GM19035 (cell line): ENCODE measurements around the gene RHPN2.
A peak's percentile ranks its signal among the peaks of the same experiment; 100 is the strongest.
"Not testable (repeated sequence)": the region's sequence is repeated elsewhere in the genome, so short reads cannot be mapped to it uniquely, and the experiment has no call there.

Source experiments
- ATAC-seq: cut with Tn5 transposase; IDR thresholded peaks from one replicate; pipeline ENCODE4 v1.9.1; 2021; ENCODE audit not compliant: unreplicated experiment

Gene RHPN2

DNA sequence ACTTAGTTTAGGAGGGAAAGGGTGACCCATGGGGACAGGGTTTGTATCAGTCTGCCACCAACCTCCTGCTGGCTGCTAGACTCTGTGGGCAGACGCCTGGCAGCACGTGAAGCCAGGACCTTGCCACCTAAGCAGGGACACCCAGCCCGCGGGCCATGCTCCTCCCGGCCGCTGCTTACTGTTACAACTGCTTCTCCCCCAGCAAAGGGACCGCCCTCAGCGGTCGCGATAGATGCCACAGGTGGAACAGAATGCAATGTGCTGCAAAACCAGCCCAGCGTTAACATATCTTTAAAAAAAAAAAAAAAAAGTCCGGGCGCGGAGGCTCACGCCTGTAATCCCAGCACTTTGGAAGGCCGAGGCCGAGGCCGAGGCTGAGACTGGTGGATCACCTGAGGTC is 1.9 kb upstream of the RHPN2 start:
- ATAC-seq, result no peak

DNA sequence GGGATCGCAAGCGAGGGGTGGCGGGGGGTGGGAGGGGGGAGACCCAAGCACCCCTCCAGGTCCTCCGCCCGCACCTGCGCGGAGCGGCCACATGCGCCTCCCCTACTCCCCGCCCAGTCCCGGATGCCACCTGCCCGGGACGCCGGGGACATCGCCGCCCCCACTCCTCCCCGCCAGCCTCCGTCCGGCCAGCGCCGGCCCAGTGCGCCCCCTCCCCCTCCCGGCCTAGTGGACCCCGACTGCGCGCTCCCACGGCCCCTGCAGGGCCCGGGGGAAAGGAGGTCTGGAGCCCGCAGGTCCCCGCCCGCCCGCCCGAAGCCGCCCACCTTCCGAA is 263 bp downstream of the RHPN2 start:
- peak; percentile 47 for ATAC-seq

DNA sequence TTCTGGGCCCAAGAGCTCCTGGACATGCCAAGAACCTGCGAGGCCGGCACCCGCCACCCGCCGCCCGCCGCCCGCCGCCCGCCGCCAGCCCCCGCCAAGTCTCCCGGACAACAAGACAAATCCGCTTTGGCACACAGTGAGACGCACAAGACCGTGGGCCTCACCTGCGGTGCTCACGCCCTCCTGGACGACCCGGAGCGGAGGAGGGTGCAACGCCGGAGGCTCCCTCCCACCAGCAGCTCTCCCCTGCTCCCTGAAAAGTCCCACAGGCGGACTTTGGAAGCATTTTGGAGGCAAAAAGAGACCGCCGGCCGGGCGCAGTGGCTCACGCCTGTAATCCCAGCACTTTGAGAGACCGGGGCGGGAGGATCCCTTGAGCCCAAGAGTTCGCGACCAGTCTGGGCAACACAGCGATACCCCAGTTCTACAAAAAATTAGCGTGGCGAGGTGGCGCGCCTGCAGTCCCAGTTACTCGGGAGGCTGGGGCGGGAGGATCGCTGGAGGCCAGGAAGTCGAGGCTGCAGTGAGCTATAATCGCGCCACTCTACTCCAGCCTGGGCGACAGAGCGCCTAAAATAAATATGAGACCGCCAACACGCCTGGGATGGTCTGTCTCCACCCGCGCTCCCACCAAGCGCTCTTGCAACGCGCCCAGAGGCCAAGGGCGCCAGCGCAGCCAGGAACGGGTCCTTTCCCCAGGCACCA is 783 bp downstream of the RHPN2 start:
- peak; percentile 26 for ATAC-seq

DNA sequence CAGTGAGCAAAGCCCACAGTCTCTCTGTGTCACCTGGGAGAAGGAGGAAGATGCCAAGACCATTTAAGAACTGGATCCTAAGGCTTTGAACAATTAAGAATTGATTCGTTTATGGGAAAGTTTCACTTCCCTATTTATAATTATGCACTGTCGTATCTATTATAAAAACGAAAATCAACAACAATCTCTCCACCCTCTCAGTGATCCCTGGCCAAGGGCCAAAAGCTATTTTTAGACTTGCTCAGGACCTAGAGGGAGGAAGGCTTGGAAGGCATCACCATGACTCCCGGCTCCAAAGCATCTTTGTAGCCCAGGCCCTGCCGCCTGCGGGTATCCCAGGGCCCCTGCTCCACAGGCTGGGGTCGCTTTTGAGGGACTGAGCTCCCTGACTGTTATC is 1.3 kb downstream of the RHPN2 start:
- ATAC-seq, result no peak

DNA sequence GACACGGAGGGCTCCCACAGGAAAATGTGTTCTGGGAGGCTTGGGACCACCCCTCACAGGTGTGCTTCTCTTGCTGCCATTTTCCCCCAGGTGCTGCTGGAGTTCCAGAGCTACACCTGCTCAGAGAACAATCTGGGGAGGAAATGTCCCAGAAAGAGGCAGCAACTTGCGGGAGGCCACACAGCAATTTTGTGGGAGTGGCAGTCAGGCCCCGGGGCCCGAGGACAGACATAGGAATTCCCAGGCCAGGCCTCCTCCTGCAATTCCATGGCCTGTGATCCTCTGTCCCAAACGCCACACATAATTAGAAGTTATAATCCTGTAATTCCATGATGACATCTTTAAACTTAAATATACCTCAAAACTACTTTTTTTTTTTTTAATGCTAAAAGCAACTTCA is 1.8 kb downstream of the RHPN2 start:
- no peak for ATAC-seq

DNA sequence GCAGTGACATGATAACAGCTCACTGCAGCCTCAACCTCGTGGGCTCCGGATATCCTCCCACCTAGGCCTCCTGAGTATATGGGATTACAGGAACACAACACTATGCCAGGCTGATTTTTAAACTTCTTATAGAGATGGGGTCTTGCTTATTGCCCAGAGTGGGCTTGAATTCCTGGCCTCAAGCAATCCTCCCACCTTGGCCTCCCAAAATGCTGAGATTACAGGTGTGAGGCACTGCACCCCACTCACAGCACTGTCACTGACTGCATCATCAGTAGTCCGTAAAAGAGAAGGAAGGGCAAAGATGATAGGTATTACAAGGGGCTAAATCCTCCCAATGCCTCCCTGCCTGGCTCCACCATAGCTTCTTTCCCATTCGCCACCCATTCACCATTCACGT is 4.1 kb downstream of the RHPN2 start:
- ATAC-seq, result no peak

DNA sequence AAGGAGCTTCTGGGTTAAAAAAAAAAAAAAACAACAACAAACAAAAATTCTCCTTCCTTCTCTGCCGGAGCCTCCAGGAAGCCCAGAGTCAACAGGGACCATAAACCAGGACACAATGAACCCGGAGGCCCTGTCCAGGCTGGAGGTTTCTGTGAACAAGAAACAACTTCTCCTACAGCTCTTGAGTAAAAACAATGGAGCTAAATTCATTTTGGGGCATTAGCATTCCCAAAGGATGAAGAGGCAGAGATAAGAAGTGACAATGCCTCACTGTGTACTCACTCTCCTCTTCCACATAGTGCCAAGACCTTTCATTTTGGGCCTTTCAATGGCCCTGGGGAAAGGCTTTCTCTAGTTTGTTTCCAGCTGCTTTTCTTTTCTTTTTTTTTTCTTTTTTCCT is 9.0 kb downstream of the RHPN2 start:
- no peak for ATAC-seq

DNA sequence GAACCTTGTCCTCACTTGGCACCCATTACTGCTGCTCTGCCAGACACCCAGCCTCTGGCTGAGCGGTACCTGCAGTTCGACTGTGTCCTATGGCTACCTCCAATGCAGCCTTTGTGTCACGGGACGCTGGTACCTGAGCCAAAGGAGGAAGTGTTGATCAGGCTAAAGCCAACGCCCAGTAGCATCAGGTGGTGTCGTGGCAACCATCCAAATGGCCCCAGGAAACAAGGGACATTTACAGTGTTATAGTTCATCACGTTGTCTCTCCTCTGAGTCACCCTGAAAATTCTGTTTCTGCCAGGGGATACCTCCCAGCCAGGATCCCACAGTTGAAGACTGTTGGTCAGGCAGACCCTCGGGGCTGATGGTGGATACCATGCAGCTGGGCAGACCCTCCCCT is 10.1 kb downstream of the RHPN2 start:
- no peak for ATAC-seq

DNA sequence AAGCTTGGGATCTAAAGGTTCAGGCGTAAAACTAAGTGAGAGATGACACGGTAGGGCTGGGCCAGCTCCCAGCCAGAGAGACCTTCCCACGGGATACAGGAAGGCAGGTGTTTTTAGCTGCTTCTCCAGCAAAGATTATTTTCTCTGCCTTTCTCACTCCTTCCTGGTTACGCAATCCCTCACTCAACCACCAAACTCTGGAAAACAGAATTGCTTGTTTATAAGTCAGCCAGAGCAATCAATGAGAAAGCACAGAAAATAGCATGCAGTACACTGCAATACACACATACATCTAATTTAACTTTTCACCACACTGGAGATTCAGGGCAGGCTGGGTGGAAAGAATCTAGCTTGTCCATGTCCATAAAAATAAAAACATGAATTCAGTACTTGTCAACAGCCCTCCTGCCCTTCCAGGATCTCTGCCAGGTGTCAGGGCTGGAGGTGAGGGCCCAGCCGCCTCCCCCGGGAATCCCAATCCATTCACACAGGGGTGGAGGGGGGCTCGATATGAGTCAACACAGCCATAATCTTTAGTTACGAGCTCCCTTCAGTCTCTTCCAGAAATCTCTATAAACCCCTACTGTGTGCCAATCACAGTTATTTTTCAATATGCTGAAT is 12.2 kb downstream of the RHPN2 start:
- no peak for ATAC-seq

DNA sequence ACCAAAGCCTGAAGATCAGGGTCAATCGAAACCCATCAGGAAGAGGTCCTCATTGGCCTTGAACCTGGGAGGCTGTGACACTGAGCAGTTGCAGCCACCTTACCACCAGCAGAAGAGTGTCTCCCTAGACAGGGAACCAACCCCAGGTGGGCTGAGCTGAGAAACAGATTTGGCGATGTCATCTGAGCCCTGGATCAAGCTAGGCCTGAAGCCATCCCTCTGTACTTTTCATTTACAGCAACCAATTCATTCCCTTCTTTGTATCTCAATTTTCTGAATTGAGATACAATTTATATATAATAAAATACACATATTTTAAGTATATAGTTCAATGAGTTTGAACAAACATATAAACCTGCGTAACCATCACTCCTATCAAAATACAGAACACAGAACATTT is 14.6 kb downstream of the RHPN2 start:
- no peak for ATAC-seq

DNA sequence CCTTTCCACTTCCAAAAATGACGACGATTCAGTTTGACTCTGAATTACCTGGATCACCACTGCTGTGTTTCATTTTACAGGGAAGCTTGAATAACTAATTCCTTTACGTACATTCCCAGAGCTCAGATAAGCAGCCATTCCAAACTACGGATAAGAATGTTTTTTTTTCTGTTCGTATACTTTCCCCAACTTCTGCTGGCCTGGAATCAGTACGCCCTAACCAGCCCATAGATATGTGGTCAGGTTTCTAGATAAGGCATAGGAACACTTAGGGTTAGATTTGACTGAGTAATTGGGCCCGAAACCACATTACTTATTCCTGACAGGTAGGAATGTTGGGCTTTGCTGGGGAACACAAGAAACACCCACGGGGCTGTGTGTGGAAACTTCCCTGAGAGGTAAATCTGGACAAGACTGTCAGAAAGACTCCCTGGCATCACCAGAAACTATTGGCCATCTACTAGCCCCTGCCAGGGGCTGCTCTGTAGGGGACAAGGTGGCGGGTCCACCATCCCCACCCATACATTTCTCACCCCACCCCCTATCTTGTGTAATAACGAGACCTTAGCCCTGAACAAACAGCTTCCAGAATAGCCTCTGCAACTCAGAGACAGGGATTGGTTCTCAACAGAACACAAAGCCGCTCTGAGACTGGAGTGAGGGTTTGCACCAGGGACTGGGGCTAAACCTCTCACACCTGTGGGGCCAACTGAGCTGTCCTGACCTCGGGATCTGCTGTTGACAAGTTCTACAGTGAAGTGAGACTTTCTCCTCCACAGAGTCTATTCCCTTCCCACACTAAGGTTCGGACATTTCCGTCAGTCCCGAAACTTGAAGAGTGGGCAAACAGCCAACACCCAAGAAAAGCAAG is 15.6 kb downstream of the RHPN2 start:
- ATAC-seq, result no peak

DNA sequence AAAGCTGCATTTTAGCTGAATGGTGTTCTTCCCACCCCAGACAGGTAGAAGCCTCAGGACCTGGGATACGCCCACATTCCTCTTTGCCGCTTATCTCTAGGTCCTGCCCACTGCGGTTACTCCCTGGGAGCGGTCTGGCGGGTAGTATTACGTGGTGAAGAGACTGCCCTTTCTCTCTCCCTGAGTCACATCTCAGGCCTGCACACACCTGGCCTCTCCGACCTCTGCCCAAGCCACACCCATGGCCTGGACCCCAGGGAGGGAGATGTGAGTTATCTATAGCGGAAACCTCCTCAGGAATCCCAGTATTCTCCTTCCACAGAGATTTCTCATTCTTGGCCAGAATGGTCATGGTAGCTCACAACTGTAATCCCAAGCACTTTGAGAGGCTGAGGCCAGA is 17.3 kb downstream of the RHPN2 start:
- no peak for ATAC-seq

DNA sequence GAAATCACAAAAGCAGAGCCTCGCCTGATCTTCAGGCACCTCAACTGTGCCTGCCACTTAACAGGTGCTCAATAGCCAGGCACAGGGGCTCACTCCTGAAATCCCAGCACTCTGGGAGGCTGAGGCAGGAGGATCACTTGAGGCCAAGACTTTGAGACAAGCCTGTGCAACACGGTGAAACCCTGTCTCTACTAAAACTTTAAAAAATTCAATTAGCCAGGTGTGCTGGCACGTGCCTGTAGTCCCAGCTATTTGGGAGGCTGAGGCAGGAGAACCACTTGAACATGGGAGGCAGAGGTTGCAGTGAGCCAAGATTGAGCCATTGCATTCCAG is 22.9 kb downstream of the RHPN2 start:
- not testable (repeated sequence) for ATAC-seq

DNA sequence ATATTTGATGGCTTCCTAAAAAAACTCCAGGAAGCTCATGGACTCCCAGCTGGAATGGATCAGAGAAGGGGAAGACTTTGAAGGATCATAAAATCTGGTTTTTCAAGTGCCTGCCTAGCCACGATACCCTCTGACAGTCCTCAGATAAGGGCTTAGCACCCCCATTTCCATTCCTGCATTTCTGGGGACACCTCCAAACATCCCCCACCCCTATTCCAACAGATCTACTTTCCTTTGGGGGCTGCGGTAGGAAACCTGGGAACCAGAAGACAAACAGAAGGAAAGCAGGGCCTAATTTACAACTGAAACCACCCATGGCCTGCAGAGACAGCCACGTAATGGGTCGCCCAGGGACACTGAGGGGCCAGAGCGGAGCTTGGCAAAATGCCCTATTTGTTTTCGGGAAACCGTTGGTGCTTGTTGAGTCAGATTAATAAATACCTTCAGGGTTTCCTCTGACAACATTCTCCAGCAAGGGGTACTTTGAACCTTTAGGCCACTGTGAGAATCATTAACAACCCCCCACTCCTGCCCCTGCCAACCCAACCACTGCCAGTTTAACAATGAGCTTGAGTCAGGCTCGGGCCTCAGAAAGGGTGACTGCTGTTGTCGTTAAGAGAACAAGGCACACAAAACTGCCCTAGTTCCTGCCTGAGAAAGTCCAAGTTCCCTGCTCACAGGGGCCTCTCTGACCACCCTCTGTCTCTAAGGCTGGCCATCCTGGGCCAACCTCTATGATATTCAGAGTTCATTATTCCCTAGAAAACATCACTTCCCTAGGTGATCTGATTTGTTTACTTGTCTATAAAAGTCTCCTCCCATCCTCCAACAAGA is 23.5 kb downstream of the RHPN2 start:
- ATAC-seq, result no peak

DNA sequence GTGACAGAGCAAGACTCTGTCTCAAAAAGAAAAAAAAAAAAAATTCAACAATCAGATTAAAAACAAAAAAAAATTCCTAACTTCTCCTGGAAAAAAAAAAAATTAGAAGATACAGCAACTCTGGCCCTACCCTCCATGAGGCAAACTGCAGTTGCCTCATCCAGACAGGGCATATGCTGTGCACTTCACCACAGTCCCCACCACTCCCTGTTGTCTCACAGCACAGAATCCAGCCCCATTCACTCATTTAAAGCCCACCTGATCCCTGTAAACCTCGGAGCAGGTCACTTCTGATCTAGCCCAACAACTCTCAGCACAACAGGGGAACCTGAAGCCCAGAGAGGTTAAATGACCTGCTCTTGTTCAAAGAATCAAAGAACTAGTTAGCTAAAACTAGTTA is 24.9 kb downstream of the RHPN2 start:
- ATAC-seq, result no peak

DNA sequence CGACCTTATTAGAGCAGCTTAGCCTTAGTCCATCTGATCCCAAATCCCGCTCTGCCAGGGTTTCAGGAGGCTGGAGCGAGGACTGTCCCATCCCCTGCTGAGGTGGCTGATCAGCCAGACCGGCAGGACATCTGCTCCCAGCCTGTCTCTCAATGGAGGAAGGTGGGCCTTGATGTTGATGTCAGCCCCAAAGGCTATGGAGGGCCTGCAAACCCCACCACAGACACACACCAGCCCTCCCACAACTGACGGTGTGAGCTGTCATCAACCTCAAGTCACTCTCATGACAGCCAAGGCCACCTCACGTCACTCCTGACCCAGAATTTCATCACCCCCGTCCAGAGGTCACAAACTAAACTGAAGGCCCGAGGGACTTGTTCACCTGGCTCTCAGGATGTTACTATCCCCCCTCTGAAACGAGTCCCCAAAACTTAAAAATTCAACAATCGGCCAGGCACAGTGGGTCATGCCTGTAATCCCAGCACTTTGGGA is 25.5 kb downstream of the RHPN2 start:
- no peak for ATAC-seq

DNA sequence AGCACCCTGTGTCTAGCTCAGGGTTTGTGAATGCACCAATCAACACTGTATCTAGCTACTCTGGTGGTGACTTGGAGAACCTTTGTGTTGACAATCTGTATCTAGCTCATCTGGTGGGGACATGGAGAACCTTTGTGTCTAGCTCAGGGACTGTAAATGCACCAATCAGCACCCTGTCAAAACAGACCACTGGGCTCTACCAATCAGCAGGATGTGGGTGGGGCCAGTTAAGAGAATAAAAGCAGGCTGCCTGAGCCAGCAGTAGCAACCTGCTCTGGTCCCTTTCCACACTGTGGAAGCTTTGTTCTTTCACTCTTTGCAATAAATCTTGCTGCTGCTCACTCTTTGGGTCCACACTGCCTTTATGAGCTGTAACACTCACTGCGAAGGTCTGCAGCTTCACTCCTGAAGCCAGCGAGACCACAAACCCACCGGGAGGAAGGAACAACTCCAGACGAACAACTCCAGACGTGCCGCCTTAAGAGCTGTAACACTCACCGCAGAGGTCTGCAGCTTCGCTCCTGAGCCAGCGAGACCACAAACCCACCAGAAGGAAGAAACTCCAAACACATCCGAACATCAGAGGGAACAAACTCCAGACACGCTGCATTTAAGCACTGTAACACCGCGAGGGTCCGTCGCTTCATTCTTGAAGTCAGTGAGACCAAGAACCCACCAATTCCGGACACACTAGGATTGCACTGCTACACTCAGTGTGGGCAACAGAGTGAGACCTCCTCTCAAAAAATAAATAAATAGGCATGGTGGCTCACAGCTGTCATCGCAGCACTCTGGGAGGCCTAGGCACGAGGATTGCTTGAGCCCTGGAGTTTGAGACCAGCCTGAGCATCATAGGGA is 27.3 kb downstream of the RHPN2 start:
- not testable (repeated sequence) for ATAC-seq

DNA sequence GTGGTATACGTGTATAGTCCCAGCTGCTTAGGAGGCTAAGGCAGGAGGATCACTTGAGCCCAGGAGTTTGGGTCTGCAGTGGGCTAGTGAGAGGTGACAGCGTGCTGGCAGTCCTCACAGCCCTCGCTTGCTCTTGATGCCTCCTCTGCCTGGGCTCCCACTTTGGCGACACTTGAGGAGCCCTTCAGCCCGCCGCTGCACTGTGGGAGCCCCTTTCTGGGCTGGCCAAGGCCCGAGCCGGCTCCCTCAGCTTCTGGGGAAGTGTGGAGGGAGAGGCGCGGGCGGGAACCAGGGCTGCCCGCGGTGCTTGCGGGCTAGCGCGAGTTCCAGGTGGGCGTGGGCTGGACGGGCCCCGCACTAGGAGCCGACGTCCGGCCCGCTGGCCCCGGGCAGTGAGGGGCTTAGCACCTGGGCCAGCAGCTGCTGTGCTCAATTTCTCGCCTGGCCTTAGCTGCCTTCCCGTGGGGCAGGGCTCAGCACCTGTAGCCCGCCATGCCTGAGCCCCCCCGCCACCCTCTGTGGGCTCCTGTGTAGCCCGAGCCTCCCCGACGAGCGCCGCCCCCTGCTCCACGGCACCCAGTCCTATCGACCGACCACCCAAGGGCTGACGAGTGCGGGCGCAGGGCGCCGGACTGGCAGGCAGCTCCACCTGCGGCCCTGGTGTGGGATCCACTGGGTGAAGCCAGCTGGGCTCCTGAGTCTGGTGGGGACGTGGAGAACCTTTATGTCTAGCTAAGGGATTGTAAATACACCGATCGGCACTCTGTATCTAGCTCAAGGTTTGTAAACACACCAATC is 28.1 kb downstream of the RHPN2 start:
- not testable (repeated sequence) for ATAC-seq

DNA sequence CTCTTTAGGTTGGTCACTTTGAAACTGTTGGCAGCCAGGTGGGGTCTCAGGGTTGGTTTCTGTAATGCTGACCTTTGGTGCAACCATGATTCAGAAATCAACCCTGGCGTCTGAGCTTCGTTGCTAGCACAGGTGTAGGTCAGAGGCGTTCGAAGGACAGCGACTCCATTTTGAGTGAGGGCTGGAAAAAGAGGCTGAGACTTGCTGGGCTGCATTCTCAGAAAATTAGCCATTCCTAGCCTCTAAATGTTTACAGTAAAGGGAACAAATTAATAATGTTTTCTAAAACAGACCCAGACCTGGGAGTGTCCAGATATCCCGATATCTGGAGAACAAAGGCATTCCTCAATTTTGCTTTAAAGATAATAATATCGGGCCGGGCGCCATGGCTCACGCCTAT is 29.2 kb downstream of the RHPN2 start:
- no peak for ATAC-seq
